RPMI8226 (cell line): ENCODE data around the gene CFAP251.

Experiments
- DNase-seq: peaks from one replicate; pipeline ENCODE4 v3.0.0-alpha.2; 2015

The CFAP251 gene

GRCh38 chr12:122009741-122010140 lies 91.3 kb downstream of the CFAP251 start:
- DNase-seq, result no peak

- DNase-seq, result no peak
Measured at GRCh38 chr12:122012184-122012583, 93.8 kb downstream of the CFAP251 start.

GRCh38 chr12:122013136-122013535 lies 94.7 kb downstream of the CFAP251 start:
- DNase-seq, result no peak

GRCh38 chr12:122013791-122014590 lies 95.6 kb downstream of the CFAP251 start:
- peak; percentile 32 for DNase-seq

- DNase-seq, result no peak
Measured at GRCh38 chr12:122014781-122015180, 96.4 kb downstream of the CFAP251 start.

GRCh38 chr12:122018457-122018856 lies 100.1 kb downstream of the CFAP251 start:
- DNase-seq, result no peak

- no peak for DNase-seq
Measured at GRCh38 chr12:122018937-122019336, 100.5 kb downstream of the CFAP251 start.

GRCh38 chr12:122020795-122021192 lies 102.4 kb downstream of the CFAP251 start:
- no peak for DNase-seq

GRCh38 chr12:122021193-122021821 lies 102.9 kb downstream of the CFAP251 start:
- DNase-seq, result peak; percentile 33

GRCh38 chr12:122021822-122022392 lies 103.5 kb downstream of the CFAP251 start, which contains the start of gene BCL7A:
Gene BCL7A (plus strand): TSS chr12:122021884. CDS start chr12:122022092, 208 bp downstream.
- peak; percentile 77 for DNase-seq

- DNase-seq, result peak; percentile 42
Measured at GRCh38 chr12:122022393-122023338, 104.3 kb downstream of the CFAP251 start.

GRCh38 chr12:122023339-122024131 lies 105.1 kb downstream of the CFAP251 start:
- DNase-seq, result no peak

GRCh38 chr12:122024132-122024785 lies 105.9 kb downstream of the CFAP251 start:
- no peak for DNase-seq

- peak; percentile 54 for DNase-seq
Measured at GRCh38 chr12:122026706-122027333, 108.4 kb downstream of the CFAP251 start.

GRCh38 chr12:122028165-122028904 lies 109.9 kb downstream of the CFAP251 start:
- no peak for DNase-seq

- DNase-seq, result no peak
Measured at GRCh38 chr12:122028905-122029560, 110.6 kb downstream of the CFAP251 start.

- no peak for DNase-seq
Measured at GRCh38 chr12:122029620-122030423, 111.4 kb downstream of the CFAP251 start.

- no peak for DNase-seq
Measured at GRCh38 chr12:122030424-122031035, 112.1 kb downstream of the CFAP251 start.
